LNCaP clone FGC (cell line): ENCODE measurements around the gene NFIA.

Experiments
- DNase-seq: peaks from one replicate; pipeline ENCODE4 v3.0.0-alpha.2; 2011; ENCODE audit warnings: low read depth
- H3K4me3 ChIP-seq: 2 replicates; pipeline ENCODE4 v1.5.1; 2011; ENCODE audit warnings: mild to moderate bottlenecking, low read depth, low read length, control low read depth
- CTCF ChIP-seq: IDR thresholded peaks from 2 replicates; pipeline ENCODE4 v1.5.1; 2012; ENCODE audit warnings: mild to moderate bottlenecking; ENCODE audit not compliant: control insufficient read depth, insufficient read depth; ENCODE audit errors: extremely low read depth

NFIA gene

GRCh38 chr1:61241973-61242381 is 159.6 kb downstream of the NFIA start:
- peak; percentile 77 for DNase-seq
- TF ChIP-seq CTCF: no peak
- peak overlapping the region; percentile 42 for H3K4me3 ChIP-seq

- no peak overlapping the region for H3K4me3 ChIP-seq
- DNase-seq: no peak
- TF ChIP-seq CTCF: no peak
These were observed 161.8 kb downstream of the NFIA start for GRCh38 chr1:61244114-61244513.

- DNase-seq: no peak
- H3K4me3 ChIP-seq: no peak overlapping the region
- TF ChIP-seq CTCF: no peak
These were observed 163.5 kb downstream of the NFIA start for GRCh38 chr1:61245696-61246400.

- no peak for TF ChIP-seq CTCF
- H3K4me3 ChIP-seq: no peak overlapping the region
- DNase-seq: no peak
These were observed 164.9 kb downstream of the NFIA start for GRCh38 chr1:61247051-61247825.

- no peak for DNase-seq
- H3K4me3 ChIP-seq: no peak overlapping the region
These were observed 165.8 kb downstream of the NFIA start for GRCh38 chr1:61247881-61248752.

More at GRCh38 chr1:61247881-61248752, 165.8 kb downstream of the NFIA start:
- no peak for TF ChIP-seq CTCF
